Anterior cingulate cortex (tissue), 58 donors: Measurements from ENCODE around the gene ARID5A.

Source experiments
- DNase-seq, 58 donors: peaks; one replicate each; lab custom pipeline; 2025; lab: John Stamatoyannopoulos, UW

The ARID5A gene

DNA sequence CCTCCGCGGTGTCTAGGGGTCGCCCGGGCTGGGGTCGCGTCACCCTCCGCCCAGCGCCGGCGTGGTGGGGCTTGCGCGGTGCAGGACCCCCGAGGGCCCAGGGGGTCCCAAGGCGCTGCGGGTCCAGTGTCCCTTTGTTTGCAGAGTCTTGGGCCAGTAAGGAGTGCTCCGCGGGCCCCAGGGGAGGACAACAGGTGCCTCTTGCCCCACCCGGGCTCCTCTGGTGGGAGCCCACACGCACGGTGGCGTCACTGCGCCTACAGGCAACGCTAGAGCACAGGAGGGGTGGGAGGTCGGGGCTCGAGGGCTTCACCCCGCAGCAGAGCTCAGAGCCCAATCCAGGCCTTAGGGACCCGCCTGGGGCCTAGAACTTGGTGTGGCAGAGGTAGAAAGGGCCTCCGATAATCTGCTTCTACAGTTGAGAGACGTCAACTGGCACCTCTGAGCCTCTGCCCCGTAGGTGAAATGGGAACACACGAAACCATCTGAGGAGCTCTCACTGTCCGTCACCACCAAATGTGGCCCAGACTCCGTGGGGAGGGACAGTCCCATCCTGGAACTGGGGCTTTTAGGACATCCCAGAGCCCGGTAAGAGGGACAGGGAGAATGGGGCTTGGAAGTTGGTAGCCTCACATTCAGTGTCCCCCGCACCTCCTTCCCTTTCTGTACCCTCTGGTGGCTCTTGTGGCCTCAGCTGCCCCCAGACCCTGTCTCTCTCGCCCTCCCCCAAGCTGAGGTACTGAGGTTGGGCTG lies 1.4 kb downstream of the ARID5A start:
- DNase-seq, result no peak

DNA sequence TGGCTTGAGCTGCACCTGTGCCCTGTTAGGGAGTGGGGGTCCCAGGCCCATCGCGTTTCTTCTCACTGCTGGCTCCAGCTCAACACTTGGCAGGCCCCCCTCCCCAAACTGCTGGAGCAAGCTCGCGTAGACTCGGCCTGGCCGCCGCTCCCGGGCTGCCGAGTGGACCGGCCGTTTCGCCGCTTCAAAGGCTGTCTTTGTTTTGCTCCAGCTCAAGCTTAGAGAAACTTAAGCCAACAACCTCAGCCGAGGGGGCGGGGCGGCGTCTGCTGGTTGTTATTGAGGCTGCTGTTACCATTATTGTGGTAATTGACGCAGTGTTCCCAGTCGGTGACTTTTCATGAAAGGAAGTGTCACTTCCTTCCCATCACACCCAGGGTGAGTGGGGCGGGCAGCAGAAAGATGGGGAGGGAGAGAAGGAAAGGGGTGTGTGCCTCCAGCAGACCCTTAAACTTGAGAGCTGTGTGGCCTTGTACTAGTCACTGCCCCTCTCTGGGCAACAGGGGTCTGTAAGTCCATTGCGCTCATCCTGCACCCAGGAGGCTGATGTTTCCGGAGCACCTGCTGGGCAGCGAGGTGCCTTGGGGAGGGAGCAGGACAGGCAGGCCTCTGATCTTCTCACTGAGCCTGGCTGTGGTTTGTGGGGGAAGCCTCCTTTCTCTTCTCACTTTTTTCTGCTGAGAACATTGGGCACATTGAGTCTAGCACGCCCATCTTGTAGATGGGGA lies 2.1 kb downstream of the ARID5A start:
- DNase-seq, result peak in 51 of 58 donors; percentile 13 to 86 (median 62)

DNA sequence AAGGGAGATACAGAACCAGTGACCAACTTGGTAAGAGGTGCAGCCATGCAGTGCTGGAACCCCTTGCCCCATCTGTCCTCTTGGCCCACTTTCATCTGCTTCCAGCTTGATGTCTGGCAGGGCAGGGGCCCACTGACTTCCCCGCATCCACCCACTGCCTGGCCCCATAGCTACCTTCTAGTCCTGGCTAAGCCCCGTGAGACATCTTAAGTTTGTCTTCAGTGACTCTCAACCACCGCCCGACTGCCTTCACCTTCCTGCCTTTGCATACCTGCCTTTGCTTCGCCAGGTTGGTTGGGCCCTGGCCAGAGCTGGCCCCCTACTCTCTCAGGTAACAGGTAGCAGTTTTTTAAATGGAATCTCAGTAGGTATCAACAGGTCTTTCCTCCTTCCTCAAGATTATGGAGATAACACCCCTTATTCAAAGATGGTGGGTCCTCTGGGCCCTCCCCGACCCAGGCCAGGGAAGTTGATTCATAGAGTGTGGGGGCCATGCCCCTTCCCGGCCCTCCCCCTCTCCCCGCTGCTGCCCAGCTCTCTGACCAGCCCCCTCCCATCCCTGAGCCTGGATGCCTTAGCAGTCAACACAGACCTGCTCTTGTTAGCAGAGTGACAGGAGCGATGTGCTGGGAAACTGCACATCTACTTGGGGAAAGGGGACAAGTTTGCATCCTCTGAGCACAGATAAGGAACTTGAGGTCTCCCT lies 2.8 kb downstream of the ARID5A start:
- DNase-seq, result no peak

DNA sequence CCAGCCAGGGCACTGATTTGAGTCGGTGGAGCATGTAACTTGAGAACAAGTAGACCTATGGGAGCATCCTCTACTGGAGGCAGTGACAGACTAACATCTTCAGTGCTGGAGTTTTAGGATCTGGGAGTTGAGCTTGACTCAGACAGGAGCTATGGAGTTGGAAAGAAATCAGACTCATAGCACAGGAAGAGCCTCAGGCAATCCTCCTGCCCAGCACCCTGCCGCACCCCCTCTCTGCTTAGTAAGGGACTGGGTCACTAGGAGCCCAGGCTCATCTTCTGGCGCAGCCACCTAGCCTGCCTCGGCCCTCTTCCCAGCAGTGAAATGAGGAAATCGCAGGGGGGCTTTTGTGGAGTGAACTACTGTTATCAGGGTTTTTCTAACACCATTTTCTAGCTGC lies 3.6 kb downstream of the ARID5A start:
- no peak for DNase-seq

DNA sequence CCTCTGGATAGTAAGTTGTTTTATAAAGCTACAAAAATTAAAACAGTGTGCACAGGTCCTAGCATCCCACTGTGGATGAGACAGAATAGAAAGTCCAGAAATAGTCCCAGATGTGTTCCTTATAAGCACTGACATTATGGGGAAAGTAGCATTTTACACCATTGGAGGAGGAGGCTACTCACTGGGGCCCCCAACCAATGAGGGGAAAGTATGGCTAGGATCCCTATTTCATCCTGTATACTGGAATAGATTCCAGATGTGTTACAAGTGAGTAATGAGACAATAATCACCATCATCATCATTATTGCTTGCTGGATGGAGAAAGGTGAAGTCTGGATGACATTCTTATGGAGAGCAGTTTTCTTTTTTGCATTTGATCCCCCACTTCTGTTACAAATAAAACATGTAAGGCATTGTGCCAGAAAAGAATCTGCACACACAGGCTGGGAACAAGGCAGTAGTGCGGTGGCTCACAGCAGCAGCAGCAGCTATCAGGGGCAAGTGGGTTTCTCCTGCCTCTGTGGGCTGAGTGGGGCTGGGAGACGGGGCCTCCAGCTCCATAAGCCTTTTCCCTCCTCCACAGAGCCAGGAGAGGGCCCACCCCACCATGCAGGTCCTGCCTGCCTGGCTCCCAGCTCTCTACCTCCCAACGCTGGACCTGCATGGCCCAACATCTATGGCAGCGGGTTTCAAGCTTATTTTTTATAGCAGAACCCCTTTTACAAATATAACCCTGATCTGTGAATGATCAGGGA lies 5.0 kb downstream of the ARID5A start:
- DNase-seq, result no peak

DNA sequence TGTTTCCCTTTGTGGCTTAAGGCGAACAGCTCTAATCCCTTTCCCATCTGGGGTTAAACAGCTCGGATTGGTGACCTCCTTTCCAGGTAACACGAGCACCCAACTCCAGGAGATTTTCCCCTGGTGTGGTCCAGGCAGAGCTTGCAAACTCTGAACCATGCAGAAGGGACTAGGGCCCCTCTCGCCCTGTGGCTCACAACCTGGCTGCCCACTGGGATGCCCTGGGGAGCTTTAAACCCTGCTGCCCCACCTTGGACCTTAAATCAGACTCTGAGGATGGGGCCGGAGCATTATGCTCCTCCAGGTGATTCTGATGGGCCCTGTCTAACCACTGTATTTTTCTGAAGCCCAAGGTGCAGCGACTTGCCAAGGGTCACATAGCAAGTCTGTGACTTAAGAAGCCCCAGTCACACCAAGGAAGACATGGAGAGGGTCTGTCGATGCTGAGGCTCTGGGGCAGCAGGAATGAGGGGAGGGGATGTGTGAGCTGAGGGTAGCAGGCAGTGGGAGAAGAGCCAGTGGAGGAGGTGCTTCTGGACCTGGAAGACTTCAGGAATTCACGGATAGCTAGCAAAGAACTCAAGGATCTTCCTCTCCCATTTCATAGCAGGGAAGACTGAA lies 5.9 kb downstream of the ARID5A start:
- no peak for DNase-seq

DNA sequence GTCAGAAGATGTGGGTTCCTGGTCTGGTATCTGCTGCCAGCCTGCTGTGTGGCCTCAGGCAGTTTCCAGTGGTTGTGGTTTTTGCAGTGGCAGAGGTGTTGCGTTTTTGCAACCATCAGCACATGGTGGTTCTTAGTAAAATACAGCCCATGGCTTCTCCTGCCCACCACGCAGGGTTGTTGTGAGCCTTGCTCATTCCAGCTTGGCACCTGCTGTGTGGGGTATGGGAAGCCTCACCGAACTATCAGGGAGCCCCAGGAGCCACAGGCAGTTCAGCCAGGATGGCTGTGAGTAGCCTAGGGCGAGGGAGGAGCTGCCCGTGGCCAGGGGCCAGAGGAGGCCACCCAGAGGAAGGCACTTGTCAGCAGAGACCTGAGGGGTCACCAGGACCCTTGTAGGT lies 9.8 kb downstream of the ARID5A start:
- no peak for DNase-seq

DNA sequence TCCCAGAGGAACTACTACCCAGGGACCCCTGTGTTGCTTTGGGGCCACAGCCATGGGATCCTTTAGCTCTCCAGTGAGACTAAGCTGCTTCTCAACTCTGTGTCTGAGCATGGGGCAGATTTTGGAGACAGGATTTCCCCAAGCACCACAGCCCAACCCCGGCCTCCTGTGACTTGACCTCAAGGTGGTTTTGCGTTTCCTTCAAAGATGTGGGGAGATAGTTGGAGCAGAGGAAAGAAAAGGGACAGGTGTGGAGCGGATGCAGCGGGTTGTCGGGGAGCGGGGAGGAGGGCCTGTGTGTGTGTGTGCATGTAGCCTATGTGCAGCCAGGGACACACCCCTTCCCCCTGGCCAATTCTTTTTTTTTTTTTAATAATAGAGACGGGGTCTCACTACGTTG lies 10.2 kb downstream of the ARID5A start:
- no peak for DNase-seq

DNA sequence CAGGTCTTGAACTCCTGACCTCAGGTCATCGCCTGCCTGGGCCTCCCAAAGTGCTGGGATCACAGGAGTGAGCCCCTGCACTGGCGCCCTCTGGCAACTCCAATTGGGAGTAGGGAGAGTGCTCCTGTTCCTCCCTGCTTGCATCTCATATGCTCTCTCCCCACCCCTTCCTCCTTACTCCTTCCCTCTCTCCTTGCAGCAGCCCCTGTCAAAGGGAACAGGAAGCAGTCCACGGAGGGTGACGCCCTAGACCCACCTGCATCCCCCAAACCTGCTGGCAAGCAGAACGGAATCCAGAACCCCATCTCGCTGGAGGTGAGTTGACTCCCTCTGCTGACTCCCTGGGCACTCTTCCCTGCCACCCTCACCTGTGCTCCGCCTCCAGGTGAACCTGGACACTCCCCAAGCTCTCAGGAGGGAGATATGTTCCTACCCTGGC lies 10.7 kb downstream of the ARID5A start:
- DNase-seq, result no peak

DNA sequence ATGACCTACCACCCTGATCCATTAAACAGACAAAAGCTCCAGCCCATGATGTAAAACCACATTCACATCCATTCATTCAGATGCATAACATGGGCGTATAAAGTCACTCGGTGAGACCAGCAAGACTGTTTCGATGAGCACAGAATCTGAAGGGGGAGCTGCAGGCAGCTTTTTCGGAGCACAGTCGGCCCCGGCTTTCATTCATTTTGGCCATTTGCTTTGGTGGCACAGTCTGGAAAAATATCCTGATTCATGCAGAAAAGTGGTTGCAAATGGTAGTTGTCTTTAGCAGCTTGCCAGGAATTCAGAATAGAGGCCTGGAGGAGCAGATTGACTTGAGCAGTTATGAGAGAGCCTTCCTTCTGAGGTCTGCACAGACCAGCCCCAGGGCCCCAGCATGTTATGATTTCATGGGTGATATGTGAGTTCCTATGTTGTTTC lies 11.2 kb downstream of the ARID5A start:
- peak in 21 of 58 donors; percentile 7 to 63 (median 29) for DNase-seq

DNA sequence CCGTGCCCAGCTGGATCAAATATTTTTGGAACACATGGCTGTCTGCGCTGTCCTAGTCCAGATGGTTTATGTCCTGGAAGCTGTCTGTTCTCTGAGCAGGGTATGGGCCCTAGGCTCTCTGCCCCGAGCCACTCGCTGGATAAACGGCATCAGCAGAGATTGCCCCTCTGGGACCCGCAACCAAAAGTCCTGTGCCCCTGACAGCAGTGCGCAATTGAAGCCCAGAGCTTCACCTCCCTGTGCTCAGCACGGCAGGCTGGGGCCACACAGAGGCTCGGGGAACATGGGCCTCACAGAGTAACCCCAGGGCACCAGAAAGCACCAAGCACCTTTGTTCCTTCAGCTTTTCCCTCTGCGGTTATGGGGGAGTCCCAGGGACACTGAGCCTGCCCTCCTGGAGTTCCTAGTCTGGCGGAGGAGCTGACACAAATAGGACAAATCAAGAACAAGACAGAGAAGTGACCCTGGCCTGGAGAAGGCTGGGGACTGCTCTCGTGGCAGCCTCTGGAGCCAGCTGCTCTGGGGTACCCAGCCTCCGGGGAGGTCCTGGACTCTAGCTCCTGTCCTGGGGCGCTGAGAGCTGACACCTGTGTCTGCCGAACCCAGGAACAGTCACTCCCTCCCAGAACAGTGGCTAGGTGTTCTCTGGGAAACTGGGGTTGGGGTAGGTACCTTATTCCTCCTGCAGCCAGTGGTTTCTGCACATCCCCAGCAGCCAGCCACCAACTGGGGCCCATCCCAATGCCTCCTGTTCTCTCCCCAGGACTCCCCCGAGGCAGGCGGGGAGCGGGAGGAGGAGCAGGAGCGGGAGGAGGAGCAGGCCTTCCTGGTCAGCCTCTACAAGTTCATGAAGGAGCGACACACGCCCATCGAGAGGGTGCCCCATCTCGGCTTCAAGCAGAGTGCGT lies 12.3 kb downstream of the ARID5A start:
- no peak for DNase-seq

DNA sequence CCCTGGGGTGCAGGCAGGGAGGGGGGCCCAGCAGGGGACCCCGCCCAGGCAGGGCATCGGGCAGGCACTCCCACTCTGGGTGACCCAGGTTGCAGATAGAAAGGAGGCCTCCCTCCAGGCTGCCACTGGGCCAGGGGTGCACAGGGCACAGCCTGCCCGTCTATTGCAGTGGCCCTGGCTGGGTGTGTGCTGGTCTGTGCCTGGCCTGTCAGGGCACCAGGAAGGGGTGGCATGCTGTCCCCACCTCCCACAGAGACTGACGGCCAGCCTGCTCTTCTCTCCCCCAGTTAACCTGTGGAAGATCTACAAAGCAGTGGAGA lies 12.9 kb downstream of the ARID5A start:
- no peak for DNase-seq

DNA sequence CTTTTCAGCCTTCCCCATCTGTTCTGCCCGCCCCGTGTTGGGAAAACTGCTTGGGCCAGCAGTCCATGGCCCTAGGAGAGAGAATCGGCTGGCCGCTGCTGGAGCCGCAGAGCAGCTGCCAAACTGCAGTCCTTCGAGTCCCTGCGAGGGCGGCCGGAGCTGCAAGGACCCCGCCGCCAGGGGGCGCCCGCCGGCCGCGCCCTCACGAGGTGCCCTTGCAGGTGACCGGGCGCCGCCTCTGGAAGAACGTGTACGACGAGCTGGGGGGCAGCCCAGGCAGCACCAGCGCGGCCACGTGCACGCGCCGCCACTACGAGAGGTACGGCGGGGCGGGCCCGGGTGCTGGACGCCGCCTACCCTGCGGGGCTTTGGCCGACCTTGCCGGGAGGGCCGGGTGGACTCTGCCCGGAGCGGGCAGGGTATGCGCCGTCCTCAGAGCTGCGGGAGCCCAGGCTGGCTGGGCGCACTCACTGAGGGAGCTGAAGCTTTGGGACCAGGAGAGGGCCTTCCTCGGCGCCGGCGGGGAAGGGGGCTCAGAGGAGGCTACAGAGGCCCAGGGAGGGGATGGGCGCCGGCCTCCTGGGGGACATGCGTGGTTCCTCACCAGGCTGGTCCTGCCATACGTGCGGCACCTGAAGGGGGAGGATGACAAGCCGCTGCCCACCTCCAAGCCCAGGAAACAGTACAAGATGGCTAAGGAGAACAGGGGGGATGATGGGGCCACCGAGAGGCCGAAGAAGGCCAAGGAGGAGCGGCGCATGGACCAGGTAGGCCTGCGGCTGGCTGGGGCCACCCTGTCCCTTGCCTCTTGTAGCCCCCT lies 13.6 kb downstream of the ARID5A start:
- DNase-seq, result no peak

DNA sequence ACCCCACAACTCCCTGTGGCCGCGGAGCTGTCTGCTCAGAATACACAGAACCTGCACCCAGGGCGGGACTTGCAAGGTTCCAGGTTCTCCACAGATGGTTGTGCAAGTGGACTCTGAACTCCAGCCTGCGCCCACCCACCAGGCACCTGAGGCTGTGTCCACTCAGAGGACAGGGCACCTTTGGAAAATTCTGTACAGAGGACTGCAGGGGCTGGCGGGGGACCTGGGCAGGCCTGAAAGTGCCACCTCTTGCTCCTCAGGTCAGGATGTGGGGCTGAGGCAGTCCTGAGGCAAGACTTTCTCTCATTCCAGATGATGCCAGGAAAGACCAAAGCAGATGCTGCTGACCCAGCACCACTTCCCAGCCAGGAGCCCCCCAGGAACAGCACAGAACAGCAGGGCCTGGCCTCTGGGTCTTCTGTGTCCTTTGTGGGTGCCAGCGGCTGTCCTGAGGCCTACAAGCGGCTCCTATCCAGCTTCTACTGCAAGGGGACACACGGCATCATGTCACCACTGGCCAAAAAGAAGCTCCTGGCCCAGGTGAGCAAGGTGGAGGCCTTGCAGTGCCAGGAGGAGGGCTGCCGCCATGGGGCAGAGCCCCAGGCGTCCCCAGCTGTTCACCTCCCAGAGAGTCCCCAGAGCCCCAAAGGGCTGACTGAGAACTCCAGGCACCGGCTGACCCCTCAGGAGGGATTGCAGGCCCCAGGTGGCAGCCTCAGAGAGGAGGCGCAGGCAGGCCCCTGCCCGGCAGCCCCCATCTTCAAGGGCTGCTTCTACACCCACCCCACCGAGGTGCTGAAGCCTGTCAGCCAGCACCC lies 14.4 kb downstream of the ARID5A start:
- DNase-seq, result no peak

DNA sequence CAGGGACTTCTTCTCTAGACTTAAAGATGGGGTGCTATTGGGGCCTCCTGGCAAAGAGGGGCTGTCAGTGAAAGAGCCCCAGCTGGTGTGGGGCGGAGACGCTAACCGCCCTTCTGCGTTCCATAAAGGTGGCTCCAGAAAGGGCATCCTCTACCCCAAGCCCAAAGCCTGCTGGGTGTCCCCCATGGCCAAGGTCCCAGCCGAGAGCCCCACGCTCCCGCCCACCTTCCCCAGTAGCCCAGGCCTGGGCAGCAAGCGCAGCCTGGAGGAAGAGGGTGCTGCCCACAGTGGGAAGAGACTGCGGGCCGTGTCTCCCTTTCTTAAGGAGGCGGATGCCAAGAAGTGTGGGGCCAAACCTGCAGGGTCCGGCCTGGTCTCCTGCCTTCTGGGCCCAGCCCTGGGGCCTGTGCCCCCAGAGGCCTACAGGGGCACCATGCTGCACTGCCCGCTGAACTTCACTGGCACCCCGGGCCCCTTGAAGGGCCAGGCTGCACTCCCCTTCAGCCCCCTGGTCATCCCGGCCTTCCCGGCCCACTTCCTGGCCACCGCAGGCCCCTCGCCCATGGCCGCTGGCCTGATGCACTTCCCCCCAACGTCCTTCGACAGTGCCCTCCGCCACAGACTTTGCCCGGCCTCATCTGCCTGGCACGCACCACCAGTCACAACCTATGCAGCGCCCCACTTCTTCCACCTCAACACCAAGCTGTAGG lies 15.2 kb downstream of the ARID5A start:
- no peak for DNase-seq

DNA sequence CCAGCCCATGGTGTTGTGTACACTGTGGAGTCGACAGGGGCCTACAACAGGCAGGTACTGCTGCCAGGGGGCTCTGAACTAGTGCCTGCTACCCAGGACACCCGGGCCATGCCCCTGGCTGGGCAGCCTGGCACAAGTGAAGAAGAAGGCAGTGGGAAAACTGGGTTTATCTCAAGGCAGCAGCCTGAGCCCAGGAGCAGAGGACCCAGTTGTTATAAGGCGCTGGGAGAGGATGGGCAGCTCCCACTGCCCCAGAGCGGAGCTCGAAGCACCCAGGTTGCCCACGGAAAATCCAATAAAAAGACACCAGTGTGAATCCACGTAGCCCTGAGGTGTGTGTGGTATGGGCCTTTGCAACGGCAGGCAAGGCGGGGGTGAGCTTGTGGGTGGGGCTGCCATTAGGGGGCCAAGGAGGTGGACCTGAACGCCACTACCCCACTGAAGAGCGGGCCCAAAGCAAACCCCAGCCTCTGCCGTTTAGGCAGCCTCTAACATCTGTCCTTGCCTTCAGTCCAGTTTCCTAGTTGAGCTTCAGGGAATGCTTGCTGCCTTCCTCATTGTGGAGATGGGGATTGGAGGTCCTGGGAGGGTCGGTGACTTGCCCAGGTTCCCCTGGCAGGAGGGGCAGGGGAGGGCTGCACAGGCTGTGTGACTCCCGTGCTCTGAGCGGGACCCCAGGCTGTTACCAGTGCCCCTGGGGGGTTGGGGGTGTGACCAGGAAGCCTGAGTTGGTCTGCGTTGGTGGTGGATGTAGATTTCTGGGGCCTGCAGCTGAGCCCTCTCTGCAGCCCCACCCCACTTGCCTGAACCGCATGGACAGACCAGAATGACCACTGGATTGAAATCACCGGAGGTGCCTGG lies 16.0 kb downstream of the ARID5A start:
- no peak for DNase-seq
